HepG2 (cell line): Measurements from ENCODE around the gene AVPR2. TPM values are rescaled to one million over a fixed set of nuclear protein-coding genes. Genes with fewer than 3 reads are reported as not detected.

Experiments used
- FOXP1 ChIP-seq, 2 experiments: fragments of 450-650 bp in 1 of 2; IDR thresholded peaks; 2 replicates each; pipeline ENCODE4 v1.6.1; 2017 to 2018; ENCODE audit warnings: antibody characterized with exemption in 1 of 2
- TAF1 ChIP-seq: sonication (generic); formaldehyde crosslinking; IDR thresholded peaks from 2 replicates; pipeline ENCODE4 v1.4.0; 2020; ENCODE audit warnings: missing genetic modification reagents
- TOPORS ChIP-seq: sonication (generic); formaldehyde crosslinking; IDR thresholded peaks from 2 replicates; pipeline ENCODE4 v1.8.0; 2023; ENCODE audit warnings: mild to moderate bottlenecking, missing genetic modification reagents
- ZNF30 ChIP-seq: sonication (generic); formaldehyde crosslinking; IDR thresholded peaks from 2 replicates; pipeline ENCODE4 v1.5.0; 2020; ENCODE audit warnings: mild to moderate bottlenecking, missing genetic modification reagents
- ZNF772 ChIP-seq: sonication (generic); formaldehyde crosslinking; IDR thresholded peaks from 2 replicates; pipeline ENCODE4 v1.5.0; 2020; ENCODE audit warnings: mild to moderate bottlenecking, missing genetic modification reagents
- polyA plus RNA-seq, 8 experiments: library from polyadenylated mRNA; depleted of rRNA in 3 of 8; stranded (reverse) in 7 of 8; unstranded in 1 of 8; fragments of >200 nt; fragmentation: Illumina TruSeq in 4 of 8; extraction: Trizol in 4 of 8; gene quantifications; 2 replicates each; pipeline versions ENCODE4 v1.2.1 to v1.2.3, GENCODE V29; 2011 to 2016; ENCODE audit warnings: low read depth in 4 of 8, missing spikeins in 1 of 8, mixed read lengths in 1 of 8; ENCODE audit not compliant: insufficient read depth in 1 of 8
- total RNA-seq, 5 experiments: library from RNA; depleted of rRNA; stranded (reverse); fragments of >200 nt; fragmentation: Illumina TruSeq; extraction: Trizol; gene quantifications; 2 replicates each; pipeline ENCODE4 v1.2.3, GENCODE V29; 2016; ENCODE audit warnings: low read depth in 1 of 5
- TF ChIP-seq, protein P1 (sequence below): sonication (generic); formaldehyde crosslinking; IDR thresholded peaks from 2 replicates; pipeline ENCODE4 v1.8.0; 2022; ENCODE audit warnings: missing genetic modification reagents, mild to moderate bottlenecking, moderate library complexity, borderline replicate concordance
- TF ChIP-seq, protein P2 (sequence below): sonication (generic); formaldehyde crosslinking; IDR thresholded peaks from 2 replicates; pipeline ENCODE4 v1.5.0; 2020; ENCODE audit warnings: mild to moderate bottlenecking, missing genetic modification reagents, moderate library complexity
- TF ChIP-seq, protein P3 (sequence below): IDR thresholded peaks from 2 replicates; pipeline ENCODE4 v1.6.1; 2016; ENCODE audit warnings: low read depth, missing genetic modification reagents, missing compliant biosample characterization
- TF ChIP-seq, protein P4 (sequence below): sonication (generic); formaldehyde crosslinking; IDR thresholded peaks from 2 replicates; pipeline ENCODE4 v1.9.0; 2021; ENCODE audit warnings: missing genetic modification reagents, mild to moderate bottlenecking, borderline replicate concordance
- TF ChIP-seq, protein P5 (sequence below): sonication (generic); formaldehyde crosslinking; IDR thresholded peaks from 2 replicates; pipeline ENCODE4 v1.5.0; 2020; ENCODE audit warnings: mild to moderate bottlenecking, missing genetic modification reagents, borderline replicate concordance
- TF ChIP-seq, protein P6 (sequence below): sonication (generic); formaldehyde crosslinking; conservative IDR thresholded peaks from 2 replicates; pipeline ENCODE4 v1.4.0; 2020; ENCODE audit warnings: missing genetic modification reagents

AVPR2 gene
- total and polyA plus RNA-seq, 2 of the 13 experiments (the other 11 are each of a cell fraction or from before 2014, with no cell fraction given), result not detected

DNA sequence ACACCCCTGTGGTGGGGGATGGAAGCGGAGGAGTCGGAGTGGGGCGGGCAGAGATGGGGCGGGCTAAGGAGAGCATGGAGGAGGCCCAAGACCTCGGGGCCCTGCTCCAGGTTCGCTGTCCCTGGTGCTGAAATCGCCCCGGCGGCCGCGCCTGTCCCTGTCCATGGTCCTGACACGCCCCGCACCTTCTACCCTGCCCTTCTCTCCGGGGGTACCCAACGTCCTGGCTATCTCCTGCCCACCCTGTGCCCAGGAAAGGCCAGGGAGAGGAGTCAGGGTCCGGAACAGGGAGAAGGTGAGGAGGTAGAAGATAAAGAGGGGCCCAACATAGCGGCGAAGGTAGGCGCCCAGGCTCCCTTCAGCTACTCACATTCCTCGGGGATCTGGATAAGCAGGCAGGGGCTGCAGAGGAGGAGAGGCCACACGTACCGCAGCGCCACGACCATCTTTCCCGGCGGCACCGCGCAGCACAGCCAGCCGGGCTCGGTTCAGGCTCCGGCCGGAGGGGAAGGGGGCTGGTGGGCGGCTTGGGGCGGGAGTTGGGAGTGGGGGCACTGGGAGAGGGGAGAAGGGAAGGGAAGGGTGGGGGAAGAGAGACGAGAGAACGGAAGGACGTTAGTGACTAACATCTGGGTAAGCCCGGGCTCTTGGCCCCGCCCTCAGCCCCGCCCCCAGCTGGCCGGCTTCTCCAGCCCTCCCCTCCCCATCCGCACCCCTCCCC is 28.9 kb upstream of the AVPR2 start (continued):
- TF ChIP-seq FOXP1 (IDR thresholded peaks at IDR 0.05), result no peak
- peak; percentile 82 for TF ChIP-seq FOXP1 (CRISPR knock-in tag; IDR thresholded peaks at IDR 0.05)
- peak; percentile 100 for TF ChIP-seq TOPORS (CRISPR knock-in tag)
- peak; percentile 99 for TF ChIP-seq ZNF30 (CRISPR knock-in tag)
- TF ChIP-seq ZNF772, result peak; percentile 100
- TF ChIP-seq, protein P1, sequence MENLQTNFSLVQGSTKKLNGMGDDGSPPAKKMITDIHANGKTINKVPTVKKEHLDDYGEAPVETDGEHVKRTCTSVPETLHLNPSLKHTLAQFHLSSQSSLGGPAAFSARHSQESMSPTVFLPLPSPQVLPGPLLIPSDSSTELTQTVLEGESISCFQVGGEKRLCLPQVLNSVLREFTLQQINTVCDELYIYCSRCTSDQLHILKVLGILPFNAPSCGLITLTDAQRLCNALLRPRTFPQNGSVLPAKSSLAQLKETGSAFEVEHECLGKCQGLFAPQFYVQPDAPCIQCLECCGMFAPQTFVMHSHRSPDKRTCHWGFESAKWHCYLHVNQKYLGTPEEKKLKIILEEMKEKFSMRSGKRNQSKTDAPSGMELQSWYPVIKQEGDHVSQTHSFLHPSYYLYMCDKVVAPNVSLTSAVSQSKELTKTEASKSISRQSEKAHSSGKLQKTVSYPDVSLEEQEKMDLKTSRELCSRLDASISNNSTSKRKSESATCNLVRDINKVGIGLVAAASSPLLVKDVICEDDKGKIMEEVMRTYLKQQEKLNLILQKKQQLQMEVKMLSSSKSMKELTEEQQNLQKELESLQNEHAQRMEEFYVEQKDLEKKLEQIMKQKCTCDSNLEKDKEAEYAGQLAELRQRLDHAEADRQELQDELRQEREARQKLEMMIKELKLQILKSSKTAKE (CRISPR knock-in tag), result peak; percentile 86
- TF ChIP-seq, protein P2, sequence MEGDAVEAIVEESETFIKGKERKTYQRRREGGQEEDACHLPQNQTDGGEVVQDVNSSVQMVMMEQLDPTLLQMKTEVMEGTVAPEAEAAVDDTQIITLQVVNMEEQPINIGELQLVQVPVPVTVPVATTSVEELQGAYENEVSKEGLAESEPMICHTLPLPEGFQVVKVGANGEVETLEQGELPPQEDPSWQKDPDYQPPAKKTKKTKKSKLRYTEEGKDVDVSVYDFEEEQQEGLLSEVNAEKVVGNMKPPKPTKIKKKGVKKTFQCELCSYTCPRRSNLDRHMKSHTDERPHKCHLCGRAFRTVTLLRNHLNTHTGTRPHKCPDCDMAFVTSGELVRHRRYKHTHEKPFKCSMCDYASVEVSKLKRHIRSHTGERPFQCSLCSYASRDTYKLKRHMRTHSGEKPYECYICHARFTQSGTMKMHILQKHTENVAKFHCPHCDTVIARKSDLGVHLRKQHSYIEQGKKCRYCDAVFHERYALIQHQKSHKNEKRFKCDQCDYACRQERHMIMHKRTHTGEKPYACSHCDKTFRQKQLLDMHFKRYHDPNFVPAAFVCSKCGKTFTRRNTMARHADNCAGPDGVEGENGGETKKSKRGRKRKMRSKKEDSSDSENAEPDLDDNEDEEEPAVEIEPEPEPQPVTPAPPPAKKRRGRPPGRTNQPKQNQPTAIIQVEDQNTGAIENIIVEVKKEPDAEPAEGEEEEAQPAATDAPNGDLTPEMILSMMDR (CRISPR knock-in tag), result no peak
- TF ChIP-seq, protein P3, sequence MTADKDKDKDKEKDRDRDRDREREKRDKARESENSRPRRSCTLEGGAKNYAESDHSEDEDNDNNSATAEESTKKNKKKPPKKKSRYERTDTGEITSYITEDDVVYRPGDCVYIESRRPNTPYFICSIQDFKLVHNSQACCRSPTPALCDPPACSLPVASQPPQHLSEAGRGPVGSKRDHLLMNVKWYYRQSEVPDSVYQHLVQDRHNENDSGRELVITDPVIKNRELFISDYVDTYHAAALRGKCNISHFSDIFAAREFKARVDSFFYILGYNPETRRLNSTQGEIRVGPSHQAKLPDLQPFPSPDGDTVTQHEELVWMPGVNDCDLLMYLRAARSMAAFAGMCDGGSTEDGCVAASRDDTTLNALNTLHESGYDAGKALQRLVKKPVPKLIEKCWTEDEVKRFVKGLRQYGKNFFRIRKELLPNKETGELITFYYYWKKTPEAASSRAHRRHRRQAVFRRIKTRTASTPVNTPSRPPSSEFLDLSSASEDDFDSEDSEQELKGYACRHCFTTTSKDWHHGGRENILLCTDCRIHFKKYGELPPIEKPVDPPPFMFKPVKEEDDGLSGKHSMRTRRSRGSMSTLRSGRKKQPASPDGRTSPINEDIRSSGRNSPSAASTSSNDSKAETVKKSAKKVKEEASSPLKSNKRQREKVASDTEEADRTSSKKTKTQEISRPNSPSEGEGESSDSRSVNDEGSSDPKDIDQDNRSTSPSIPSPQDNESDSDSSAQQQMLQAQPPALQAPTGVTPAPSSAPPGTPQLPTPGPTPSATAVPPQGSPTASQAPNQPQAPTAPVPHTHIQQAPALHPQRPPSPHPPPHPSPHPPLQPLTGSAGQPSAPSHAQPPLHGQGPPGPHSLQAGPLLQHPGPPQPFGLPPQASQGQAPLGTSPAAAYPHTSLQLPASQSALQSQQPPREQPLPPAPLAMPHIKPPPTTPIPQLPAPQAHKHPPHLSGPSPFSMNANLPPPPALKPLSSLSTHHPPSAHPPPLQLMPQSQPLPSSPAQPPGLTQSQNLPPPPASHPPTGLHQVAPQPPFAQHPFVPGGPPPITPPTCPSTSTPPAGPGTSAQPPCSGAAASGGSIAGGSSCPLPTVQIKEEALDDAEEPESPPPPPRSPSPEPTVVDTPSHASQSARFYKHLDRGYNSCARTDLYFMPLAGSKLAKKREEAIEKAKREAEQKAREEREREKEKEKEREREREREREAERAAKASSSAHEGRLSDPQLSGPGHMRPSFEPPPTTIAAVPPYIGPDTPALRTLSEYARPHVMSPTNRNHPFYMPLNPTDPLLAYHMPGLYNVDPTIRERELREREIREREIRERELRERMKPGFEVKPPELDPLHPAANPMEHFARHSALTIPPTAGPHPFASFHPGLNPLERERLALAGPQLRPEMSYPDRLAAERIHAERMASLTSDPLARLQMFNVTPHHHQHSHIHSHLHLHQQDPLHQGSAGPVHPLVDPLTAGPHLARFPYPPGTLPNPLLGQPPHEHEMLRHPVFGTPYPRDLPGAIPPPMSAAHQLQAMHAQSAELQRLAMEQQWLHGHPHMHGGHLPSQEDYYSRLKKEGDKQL (CRISPR knock-in tag), result peak; percentile 91
- TF ChIP-seq, protein P4, sequence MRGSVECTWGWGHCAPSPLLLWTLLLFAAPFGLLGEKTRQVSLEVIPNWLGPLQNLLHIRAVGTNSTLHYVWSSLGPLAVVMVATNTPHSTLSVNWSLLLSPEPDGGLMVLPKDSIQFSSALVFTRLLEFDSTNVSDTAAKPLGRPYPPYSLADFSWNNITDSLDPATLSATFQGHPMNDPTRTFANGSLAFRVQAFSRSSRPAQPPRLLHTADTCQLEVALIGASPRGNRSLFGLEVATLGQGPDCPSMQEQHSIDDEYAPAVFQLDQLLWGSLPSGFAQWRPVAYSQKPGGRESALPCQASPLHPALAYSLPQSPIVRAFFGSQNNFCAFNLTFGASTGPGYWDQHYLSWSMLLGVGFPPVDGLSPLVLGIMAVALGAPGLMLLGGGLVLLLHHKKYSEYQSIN (CRISPR knock-in tag), result peak; percentile 98
- TF ChIP-seq, protein P5, sequence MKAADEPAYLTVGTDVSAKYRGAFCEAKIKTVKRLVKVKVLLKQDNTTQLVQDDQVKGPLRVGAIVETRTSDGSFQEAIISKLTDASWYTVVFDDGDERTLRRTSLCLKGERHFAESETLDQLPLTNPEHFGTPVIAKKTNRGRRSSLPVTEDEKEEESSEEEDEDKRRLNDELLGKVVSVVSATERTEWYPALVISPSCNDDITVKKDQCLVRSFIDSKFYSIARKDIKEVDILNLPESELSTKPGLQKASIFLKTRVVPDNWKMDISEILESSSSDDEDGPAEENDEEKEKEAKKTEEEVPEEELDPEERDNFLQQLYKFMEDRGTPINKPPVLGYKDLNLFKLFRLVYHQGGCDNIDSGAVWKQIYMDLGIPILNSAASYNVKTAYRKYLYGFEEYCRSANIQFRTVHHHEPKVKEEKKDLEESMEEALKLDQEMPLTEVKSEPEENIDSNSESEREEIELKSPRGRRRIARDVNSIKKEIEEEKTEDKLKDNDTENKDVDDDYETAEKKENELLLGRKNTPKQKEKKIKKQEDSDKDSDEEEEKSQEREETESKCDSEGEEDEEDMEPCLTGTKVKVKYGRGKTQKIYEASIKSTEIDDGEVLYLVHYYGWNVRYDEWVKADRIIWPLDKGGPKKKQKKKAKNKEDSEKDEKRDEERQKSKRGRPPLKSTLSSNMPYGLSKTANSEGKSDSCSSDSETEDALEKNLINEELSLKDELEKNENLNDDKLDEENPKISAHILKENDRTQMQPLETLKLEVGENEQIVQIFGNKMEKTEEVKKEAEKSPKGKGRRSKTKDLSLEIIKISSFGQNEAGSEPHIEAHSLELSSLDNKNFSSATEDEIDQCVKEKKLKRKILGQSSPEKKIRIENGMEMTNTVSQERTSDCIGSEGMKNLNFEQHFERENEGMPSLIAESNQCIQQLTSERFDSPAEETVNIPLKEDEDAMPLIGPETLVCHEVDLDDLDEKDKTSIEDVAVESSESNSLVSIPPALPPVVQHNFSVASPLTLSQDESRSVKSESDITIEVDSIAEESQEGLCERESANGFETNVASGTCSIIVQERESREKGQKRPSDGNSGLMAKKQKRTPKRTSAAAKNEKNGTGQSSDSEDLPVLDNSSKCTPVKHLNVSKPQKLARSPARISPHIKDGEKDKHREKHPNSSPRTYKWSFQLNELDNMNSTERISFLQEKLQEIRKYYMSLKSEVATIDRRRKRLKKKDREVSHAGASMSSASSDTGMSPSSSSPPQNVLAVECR (CRISPR knock-in tag), result peak; percentile 95
- TF ChIP-seq, protein P6, sequence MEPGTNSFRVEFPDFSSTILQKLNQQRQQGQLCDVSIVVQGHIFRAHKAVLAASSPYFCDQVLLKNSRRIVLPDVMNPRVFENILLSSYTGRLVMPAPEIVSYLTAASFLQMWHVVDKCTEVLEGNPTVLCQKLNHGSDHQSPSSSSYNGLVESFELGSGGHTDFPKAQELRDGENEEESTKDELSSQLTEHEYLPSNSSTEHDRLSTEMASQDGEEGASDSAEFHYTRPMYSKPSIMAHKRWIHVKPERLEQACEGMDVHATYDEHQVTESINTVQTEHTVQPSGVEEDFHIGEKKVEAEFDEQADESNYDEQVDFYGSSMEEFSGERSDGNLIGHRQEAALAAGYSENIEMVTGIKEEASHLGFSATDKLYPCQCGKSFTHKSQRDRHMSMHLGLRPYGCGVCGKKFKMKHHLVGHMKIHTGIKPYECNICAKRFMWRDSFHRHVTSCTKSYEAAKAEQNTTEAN (CRISPR knock-in tag), result peak; percentile 99
- peak; percentile 85 for TF ChIP-seq TAF1 (CRISPR knock-in tag)
